Endothelial cell of umbilical vein (primary cell): ENCODE results near the gene RHEX. TPM values are rescaled to one million over a fixed set of nuclear protein-coding genes. Genes with fewer than 3 reads are reported as not detected.
"Not testable (repeated sequence)": the region's sequence is repeated elsewhere in the genome, so short reads cannot be mapped to it uniquely, and the experiment has no call there.

ENCODE experiments used
- BruUV-seq: library from RNA; stranded (reverse); fragments of 400-500 nt; replicated peaks from 2 replicates; lab custom pipeline; 2021; lab: Mats Ljungman, UMichigan
- CTCF ChIA-PET: fragments of 300-600, 350-600 bp; sonication (Branson Sonifier 250); formaldehyde crosslinking; loops from one replicate; lab custom pipeline; 2021; ENCODE audit warnings: antibody characterized with exemption, inconsistent platforms; lab: Charles Lee
- POLR2A ChIA-PET: fragments of 300-600, 350-600 bp; sonication (Branson Sonifier 250); formaldehyde crosslinking; loops from one replicate; lab custom pipeline; 2021; ENCODE audit warnings: antibody characterized with exemption, inconsistent platforms; lab: Charles Lee
- DNase-seq: peaks from one replicate; pipeline ENCODE4 v3.0.0-alpha.2; 2011; ENCODE audit warnings: low read depth, low spot score
- FAIRE-seq: peaks from 2 replicates; lab custom pipeline; 2011; peaks lifted over from hg19 to GRCh38; lab: Jason Lieb, UNC
- H2AFZ ChIP-seq: 2 replicates; pipeline ENCODE4 v1.6.0; 2012; ENCODE audit warnings: low read depth, low read length, control low read depth, inconsistent platforms
- H3K27ac ChIP-seq: 2 replicates; pipeline ENCODE4 v1.5.1; 2011; ENCODE audit warnings: low read depth, mild to moderate bottlenecking, control low read depth, low read length, moderate library complexity; ENCODE audit not compliant: insufficient read depth
- H3K27me3 ChIP-seq, 2 experiments: 2 replicates each; pipeline versions ENCODE4 v1.6.0 to v1.6.1; 2011; ENCODE audit warnings: low read length in 2 of 2, mixed read lengths in 1 of 2; ENCODE audit not compliant: control insufficient read depth in 2 of 2, insufficient read depth in 2 of 2
- H3K36me3 ChIP-seq, 2 experiments: 2 replicates in 1 of 2; 3 replicates in 1 of 2; pipeline ENCODE4 v1.5.1; 2011; ENCODE audit warnings: low read length in 2 of 2, mild to moderate bottlenecking in 1 of 2, moderate library complexity in 1 of 2; ENCODE audit not compliant: control insufficient read depth in 2 of 2, insufficient read depth in 2 of 2; ENCODE audit errors: extremely low read depth in 1 of 2
- H3K4me1 ChIP-seq: 3 replicates; pipeline ENCODE4 v1.5.1; 2011; ENCODE audit warnings: mild to moderate bottlenecking, low read length; ENCODE audit not compliant: control insufficient read depth, insufficient read depth; ENCODE audit errors: extremely low read depth
- H3K4me2 ChIP-seq: 2 replicates; pipeline ENCODE4 v1.6.1; 2011; ENCODE audit warnings: low read length, control low read depth, mixed read lengths; ENCODE audit not compliant: insufficient read depth
- H3K4me3 ChIP-seq, 3 experiments: fragments of 200-600 bp in 1 of 3; sonication (generic), shearing (Covaris generic) in 1 of 3; replicated peaks in 1 of 3; 2 replicates each; pipeline ENCODE4 v1.5.1; 2011 to 2016; ENCODE audit warnings: control low read depth in 3 of 3, low read length in 3 of 3, mild to moderate bottlenecking in 2 of 3, inconsistent platforms in 1 of 3, low read depth in 1 of 3, moderate library complexity in 1 of 3; ENCODE audit not compliant: insufficient read depth in 1 of 3
- H3K79me2 ChIP-seq: 2 replicates; pipeline ENCODE4 v1.6.0; 2012; ENCODE audit warnings: low read length, inconsistent platforms; ENCODE audit not compliant: control insufficient read depth, insufficient read depth
- H3K9ac ChIP-seq: replicated peaks from 2 replicates; pipeline ENCODE3; 2011; ENCODE audit warnings: low read length, control low read depth; ENCODE audit not compliant: insufficient read depth; ENCODE audit errors: extremely low read depth
- H3K9me1 ChIP-seq: replicated peaks from 3 replicates; pipeline ENCODE4 v1.6.0; 2011; ENCODE audit warnings: mild to moderate bottlenecking, low read length; ENCODE audit not compliant: control insufficient read depth, insufficient read depth; ENCODE audit errors: extremely low read depth
- H3K9me3 ChIP-seq: replicated peaks from 2 replicates; pipeline ENCODE4 v1.5.1; 2012; ENCODE audit warnings: low read length, inconsistent platforms; ENCODE audit not compliant: control insufficient read depth, insufficient read depth
- H4K20me1 ChIP-seq: replicated peaks from 2 replicates; pipeline ENCODE3; 2011; ENCODE audit warnings: mild to moderate bottlenecking, low read length; ENCODE audit not compliant: control insufficient read depth, insufficient read depth; ENCODE audit errors: extremely low read depth
- dilution Hi-C: fragments of 300-500 bp; cut with MboI; formaldehyde crosslinking; loops from one replicate; pipeline ENCODE4 v1.15.0; 2019; ENCODE audit warnings: low sequenced_read_pairs; ENCODE audit not compliant: extremely low pct_ligation_motif_present
- intact Hi-C: fragments of 100-400 bp; cut with micrococcal nuclease; formaldehyde crosslinking; loops from one replicate; pipeline ENCODE4 v1.10.0; 2022
- polyA plus RNA-seq, 4 experiments: library from polyadenylated mRNA; depleted of rRNA in 3 of 4; stranded (reverse) in 3 of 4; unstranded in 1 of 4; fragments of >200 nt; gene quantifications; 2 replicates each; pipeline versions ENCODE4 v1.2.1 to v1.2.3, GENCODE V29; 2011 to 2012; ENCODE audit warnings: missing spikeins in 1 of 4
- total RNA-seq: library from RNA; stranded (reverse); gene quantifications from 2 replicates; pipeline ENCODE4 v1.2.3, GENCODE V29; 2021

RHEX gene
- total and polyA plus RNA-seq, 2 donors (not counting 3 experiments of a cell fraction or from before 2014, with no cell fraction given), result not detected

GRCh38 chr1:206053616-206054015 lies 643 bp downstream of the RHEX start:
- CTCF ChIA-PET, POLR2A ChIA-PET, H3K9ac ChIP-seq, intact Hi-C loops, FAIRE-seq, H3K4me3 ChIP-seq, H3K4me2 ChIP-seq, H3K79me2 ChIP-seq, H4K20me1 ChIP-seq, H3K27ac ChIP-seq, dilution Hi-C loops, H3K9me3 ChIP-seq, BruUV-seq, H3K9me1 ChIP-seq, H3K4me1 ChIP-seq, H3K27me3 ChIP-seq, H2AFZ ChIP-seq, DNase-seq, H3K36me3 ChIP-seq: not testable (repeated sequence)

GRCh38 chr1:206055069-206055625 lies 2.2 kb downstream of the RHEX start:
- H2AFZ ChIP-seq, H3K4me3 ChIP-seq, intact Hi-C loops, FAIRE-seq, H3K27me3 ChIP-seq, POLR2A ChIA-PET, H3K36me3 ChIP-seq, DNase-seq, H3K9ac ChIP-seq, H3K79me2 ChIP-seq, H3K4me2 ChIP-seq, H3K27ac ChIP-seq, H3K9me3 ChIP-seq, dilution Hi-C loops, H4K20me1 ChIP-seq, BruUV-seq, H3K4me1 ChIP-seq, H3K9me1 ChIP-seq: not testable (repeated sequence)
- CTCF ChIA-PET, result interaction anchor here (1.1 to 2.4 kb wide), 5 partner anchors 10 to 78 kb away, joined by 4 to 6 read pairs (median 5); no protein-coding TSS in a partner anchor

GRCh38 chr1:206055639-206056323 lies 2.8 kb downstream of the RHEX start:
- H3K36me3 ChIP-seq, H3K9me1 ChIP-seq, H3K4me3 ChIP-seq, POLR2A ChIA-PET, H3K79me2 ChIP-seq, dilution Hi-C loops, H3K27ac ChIP-seq, H3K9me3 ChIP-seq, BruUV-seq, intact Hi-C loops, H3K9ac ChIP-seq, DNase-seq, H3K4me2 ChIP-seq, H2AFZ ChIP-seq, H4K20me1 ChIP-seq, H3K4me1 ChIP-seq, H3K27me3 ChIP-seq, FAIRE-seq: not testable (repeated sequence)
- CTCF ChIA-PET, result interaction anchor here (1.2 to 2.4 kb wide), 4 partner anchors 11 to 72 kb away, joined by 4 to 6 read pairs (median 5); no protein-coding TSS in a partner anchor

- H3K4me1 ChIP-seq, BruUV-seq, POLR2A ChIA-PET, H2AFZ ChIP-seq, H3K9me1 ChIP-seq, dilution Hi-C loops, H3K79me2 ChIP-seq, FAIRE-seq, H3K4me2 ChIP-seq, CTCF ChIA-PET, H3K4me3 ChIP-seq, intact Hi-C loops, H3K27me3 ChIP-seq, DNase-seq, H3K36me3 ChIP-seq, H4K20me1 ChIP-seq, H3K9me3 ChIP-seq, H3K27ac ChIP-seq, H3K9ac ChIP-seq: not testable (repeated sequence)
Observed at GRCh38 chr1:206058289-206058926, 5.4 kb downstream of the RHEX start.
